Measurements from ENCODE around the gene SAFB.
"Not testable (repeated sequence)": the region's sequence is repeated elsewhere in the genome, so short reads cannot be mapped to it uniquely, and the experiment has no call there.

The SAFB gene

GRCh38 chr19:5702053-5702410 is 79.1 kb downstream of the SAFB start:
- not testable (repeated sequence) for H3K27me3 Mint-ChIP-seq, DNase-seq, ATAC-seq, H3K4me3 Mint-ChIP-seq, H3K9me3 Mint-ChIP-seq
- Mint-ChIP-seq H3K27ac (peak overlapping the region in 1 of 2 donors; percentile 97), H3K4me1 (peaks cover 15% of the 10 kb centered on the region)

- Mint-ChIP-seq H3K27ac (peak overlapping the region in 1 of 2 donors; percentile 86), H3K9me3 (no peaks in the 10 kb centered on the region), H3K4me1 (peaks cover 6% of the 10 kb centered on the region), H3K27me3 (no peaks in the 10 kb centered on the region), H3K4me3 (no peak overlapping the region)
- no peak for DNase-seq
- peak; percentile 8 for ATAC-seq
These were observed 81.2 kb downstream of the SAFB start for GRCh38 chr19:5703819-5704818.

GRCh38 chr19:5705552-5705951 is 82.7 kb downstream of the SAFB start:
- DNase-seq (no peak), ATAC-seq (no peak)
- Mint-ChIP-seq H3K4me3 (no peak overlapping the region), H3K27me3 (no peaks in the 10 kb centered on the region), H3K27ac (peak overlapping the region in 1 of 2 donors; percentile 27), H3K9me3 (no peaks in the 10 kb centered on the region), H3K4me1 (peaks cover 6% of the 10 kb centered on the region)

- Mint-ChIP-seq H3K27me3 (no peaks in the 10 kb centered on the region), H3K9me3 (no peaks in the 10 kb centered on the region), H3K4me1 (no peaks in the 10 kb centered on the region), H3K27ac (peak overlapping the region in 1 of 2 donors; percentile 63), H3K4me3 (no peak overlapping the region)
- DNase-seq (no peak), ATAC-seq (no peak)
These were observed 84.1 kb downstream of the SAFB start for GRCh38 chr19:5706876-5707573.

GRCh38 chr19:5707576-5708575 is 85.0 kb downstream of the SAFB start:
- Mint-ChIP-seq H3K4me3 (no peak overlapping the region), H3K27me3 (no peaks in the 10 kb centered on the region), H3K9me3 (no peaks in the 10 kb centered on the region), H3K4me1 (no peaks in the 10 kb centered on the region), H3K27ac (no peak overlapping the region)
- DNase-seq, result no peak
- ATAC-seq, result peak; percentile 16

- DNase-seq (no peak), ATAC-seq (no peak)
- H3K4me3 Mint-ChIP-seq, result no peak overlapping the region
- peak overlapping the region in 1 of 2 donors; percentile 42 for H3K27ac Mint-ChIP-seq
- no peaks in the 10 kb centered on the region for H3K9me3 Mint-ChIP-seq
- no peaks in the 10 kb centered on the region for H3K27me3 Mint-ChIP-seq
- H3K4me1 Mint-ChIP-seq, result peaks cover 7% of the 10 kb centered on the region
These were observed 88.1 kb downstream of the SAFB start for GRCh38 chr19:5711025-5711424.

GRCh38 chr19:5711713-5712161 is 88.9 kb downstream of the SAFB start:
- Mint-ChIP-seq H3K9me3 (no peaks in the 10 kb centered on the region), H3K27me3 (no peaks in the 10 kb centered on the region), H3K27ac (peak overlapping the region in 1 of 2 donors; percentile 63), H3K4me1 (peaks cover 8% of the 10 kb centered on the region), H3K4me3 (no peak overlapping the region)
- no peak for ATAC-seq
- no peak for DNase-seq

GRCh38 chr19:5713228-5713627 is 90.3 kb downstream of the SAFB start:
- DNase-seq, result no peak
- Mint-ChIP-seq H3K9me3 (no peaks in the 10 kb centered on the region), H3K27ac (peak overlapping the region in 1 of 2 donors; percentile 48), H3K27me3 (no peaks in the 10 kb centered on the region), H3K4me3 (no peak overlapping the region), H3K4me1 (peaks cover 23% of the 10 kb centered on the region)
- ATAC-seq, result no peak

- Mint-ChIP-seq H3K27ac (no peak overlapping the region), H3K27me3 (no peaks in the 10 kb centered on the region), H3K4me3 (no peak overlapping the region), H3K4me1 (peaks cover 33% of the 10 kb centered on the region), H3K9me3 (no peaks in the 10 kb centered on the region)
- DNase-seq, result no peak
- no peak for ATAC-seq
These were observed 91.9 kb downstream of the SAFB start for GRCh38 chr19:5714816-5715215.

- no peaks in the 10 kb centered on the region for H3K9me3 Mint-ChIP-seq
- no peaks in the 10 kb centered on the region for H3K27me3 Mint-ChIP-seq
- peak overlapping the region; percentile 92 to 93 for H3K4me3 Mint-ChIP-seq
- no peak for DNase-seq
- H3K4me1 Mint-ChIP-seq, result peaks cover 46% of the 10 kb centered on the region
- peak overlapping the region; percentile 100 for H3K27ac Mint-ChIP-seq
- ATAC-seq, result no peak
These were observed 94.5 kb downstream of the SAFB start for GRCh38 chr19:5717215-5717935.

All from stimulated activated naive CD8-positive, alpha-beta T cell treated with anti-CD3 and anti-CD28 coated beads, Interleukin-15, amount 100 ng/mL, for 72 hours (primary cell).